Bronchial smooth muscle cell (primary cell): ENCODE results near the gene CFAP141. TPM values are rescaled to one million over a fixed set of nuclear protein-coding genes. Genes with fewer than 3 reads are reported as not detected.

ENCODE experiments used
- total RNA-seq: library from RNA; depleted of rRNA; stranded (reverse); fragments of >200 nt; gene quantifications from 2 replicates; pipeline ENCODE4 v1.2.1, GENCODE V29; 2014

CFAP141 gene
- total RNA-seq: not detected in 2 replicates

DNA sequence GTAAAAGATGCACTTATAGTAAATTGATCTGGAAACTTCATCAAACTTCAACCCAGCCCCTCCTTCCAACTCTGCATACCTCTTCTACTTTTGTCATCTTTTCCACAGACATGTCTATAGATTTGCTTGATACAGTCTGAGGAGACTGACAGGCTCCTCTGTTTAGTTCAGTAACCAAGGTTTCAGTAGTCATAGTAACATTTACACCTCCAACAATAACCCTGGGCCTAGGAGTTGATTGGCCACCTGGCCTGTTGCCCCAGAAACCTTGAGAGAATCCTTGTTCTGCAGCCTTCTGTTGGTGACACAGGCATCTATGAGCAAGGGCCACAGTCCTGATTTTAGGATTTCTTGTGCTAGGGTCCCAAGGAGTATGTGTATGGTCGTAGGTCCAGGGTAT lies at the start of gene CFAP141:
CFAP141 (minus strand) TSS at position 138 of the 400 bp plus-strand sequence; CDS start at position 112, 26 bp downstream.

GRCh38 chr1:154220071-154220969 lies 14.2 kb upstream of the CFAP141 start, which contains the start of gene UBAP2L:
Gene UBAP2L (plus strand): TSS chr1:154220955. CDS start chr1:154225124, 4,169 bp downstream.

DNA sequence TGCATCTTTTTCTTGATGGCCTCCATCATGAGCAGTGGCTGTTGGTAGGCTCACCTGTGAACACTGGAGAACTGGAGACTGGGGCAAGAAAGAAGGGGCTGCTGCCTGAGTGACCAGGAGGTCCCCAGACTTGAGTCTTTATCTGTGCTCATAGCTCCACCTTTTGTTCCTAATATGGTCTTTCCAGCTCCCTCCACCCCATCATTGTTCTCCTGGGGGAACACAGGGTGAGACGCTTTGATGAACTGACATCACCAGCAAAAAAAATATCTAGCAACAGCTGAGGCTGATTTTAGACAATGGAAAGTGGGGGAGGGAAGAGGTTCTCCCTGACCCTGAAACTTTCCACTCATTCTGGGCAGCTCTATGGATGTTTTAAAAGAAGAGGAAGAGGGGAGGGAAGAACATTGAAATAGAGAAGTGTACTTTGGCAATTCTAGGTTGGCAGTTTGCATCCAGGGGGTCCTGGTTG lies 14.1 kb downstream of the CFAP141 start, which contains the start of gene TPM3:
TPM3 (minus strand) TSS at position 111 of the 472 bp plus-strand sequence; CDS start at position 29, 82 bp downstream.

GRCh38 chr1:154154534-154155191 lies 51.5 kb downstream of the CFAP141 start, which contains the start of gene NUP210L:
Gene NUP210L (minus strand): TSS chr1:154155073.

Other genes with a start within 250 kb of the CFAP141 start
- gene CRTC2, start 247.7 kb downstream of the CFAP141 start, total RNA-seq: 2.7 TPM in 2 replicates
- gene SLC39A1, start 242.8 kb downstream of the CFAP141 start, total RNA-seq: 99.1 and 100 TPM in 2 replicates
- gene CREB3L4, start 238.4 kb downstream of the CFAP141 start, total RNA-seq: 7.6 and 8.0 TPM in 2 replicates
- gene JTB, start 228.7 kb downstream of the CFAP141 start, total RNA-seq: 71.2 and 79.3 TPM in 2 replicates
- 146 and 222 TPM in 2 replicates for gene RAB13, start 220.0 kb downstream of the CFAP141 start, total RNA-seq
- gene RPS27, start 215.6 kb downstream of the CFAP141 start, total RNA-seq: 1,101 and 2,078 TPM in 2 replicates
- gene NUP210L, start 51.3 kb downstream of the CFAP141 start, total RNA-seq: under 0.01 and 0.17 TPM in 2 replicates
- gene TPM3, start 14.2 kb downstream of the CFAP141 start, total RNA-seq: 325 and 341 TPM in 2 replicates
- 49.8 TPM in 2 replicates for gene UBAP2L, start 14.6 kb upstream of the CFAP141 start, total RNA-seq
- gene HAX1, start 66.3 kb upstream of the CFAP141 start, total RNA-seq: 69.2 and 82.4 TPM in 2 replicates
- gene AQP10, start 114.8 kb upstream of the CFAP141 start, total RNA-seq: not detected in 2 replicates
- 205 and 252 TPM in 2 replicates for gene ATP8B2, start 119.2 kb upstream of the CFAP141 start, total RNA-seq
- gene IL6R, start 199.0 kb upstream of the CFAP141 start, total RNA-seq: 7.3 and 15.9 TPM in 2 replicates